Omental fat pad (tissue), 4 donors: ENCODE results near the gene WRNIP1. TPM values are rescaled to one million over a fixed set of nuclear protein-coding genes. Genes with fewer than 3 reads are reported as not detected.

ENCODE experiments used
- ATAC-seq: fragments of 150-250 bp; one replicate; pipeline ENCODE4 v1.9.1; 2016; ENCODE audit warnings: mild to moderate bottlenecking, moderate library complexity; ENCODE audit not compliant: low FRiP score
- DNase-seq: peaks from one replicate; pipeline ENCODE4 v3.0.0-alpha.2; 2019; ENCODE audit warnings: low spot score
- CTCF ChIP-seq, 3 donors: fragments of 450-650 bp; IDR thresholded peaks; one replicate each; pipeline ENCODE4 v1.5.1; 2016 to 2017; ENCODE audit warnings: antibody characterized with exemption in 3 of 3, mild to moderate bottlenecking in 3 of 3, moderate library complexity in 2 of 3
- total RNA-seq, 4 donors: library from RNA; depleted of rRNA; stranded (reverse); fragments of >200 nt; gene quantifications; one replicate each; pipeline ENCODE4 v1.1.0, GENCODE V29; 2016

The WRNIP1 gene
- total RNA-seq, 4 donors from 2014 or later, result 31.6 to 66.4 (median 46.1) TPM

- DNase-seq, result no peak
- no peak for TF ChIP-seq CTCF (IDR thresholded peaks at IDR 0.05)
These were observed 31.9 kb upstream of the WRNIP1 start for GRCh38 chr6:2733324-2733723.

GRCh38 chr6:2733736-2734480 lies 31.3 kb upstream of the WRNIP1 start:
- no peak for TF ChIP-seq CTCF (IDR thresholded peaks at IDR 0.05)
- no peak for ATAC-seq

More at GRCh38 chr6:2733324-2733723, 31.9 kb upstream of the WRNIP1 start:
- no peak for ATAC-seq

GRCh38 chr6:2734488-2735166 lies 30.6 kb upstream of the WRNIP1 start:
- DNase-seq, result no peak
- no peak for TF ChIP-seq CTCF (IDR thresholded peaks at IDR 0.05)
- no peak for ATAC-seq

More at GRCh38 chr6:2733736-2734480, 31.3 kb upstream of the WRNIP1 start:
- no peak for DNase-seq

- TF ChIP-seq CTCF (IDR thresholded peaks at IDR 0.05), result no peak
- no peak for ATAC-seq
- no peak for DNase-seq
These were observed 27.3 kb upstream of the WRNIP1 start for GRCh38 chr6:2737885-2738284.

GRCh38 chr6:2738373-2738979 lies 26.7 kb upstream of the WRNIP1 start:
- ATAC-seq (no peak), DNase-seq (no peak)
- no peak for TF ChIP-seq CTCF (IDR thresholded peaks at IDR 0.05)

- ATAC-seq, result no peak
- no peak for TF ChIP-seq CTCF (IDR thresholded peaks at IDR 0.05)
These were observed 25.9 kb upstream of the WRNIP1 start for GRCh38 chr6:2739335-2739734.

More at GRCh38 chr6:2739335-2739734, 25.9 kb upstream of the WRNIP1 start:
- no peak for DNase-seq
